Tibial nerve (tissue), 4 donors: ENCODE results near the gene PAPSS2.

Experiments
- CTCF ChIP-seq, 5 experiments: fragments of 200-600 bp in 3 of 5; fragments of 450-650 bp in 2 of 5; sonication (generic) in 3 of 5; IDR thresholded peaks; one replicate each; pipeline ENCODE4 v1.5.1; 2016 to 2019; ENCODE audit warnings: antibody characterized with exemption in 5 of 5, mild to moderate bottlenecking in 3 of 5, moderate library complexity in 2 of 5
- EP300 ChIP-seq, 2 donors: sonication (generic); formaldehyde crosslinking; IDR thresholded peaks; one replicate each; pipeline ENCODE4 v1.6.1; 2017; ENCODE audit warnings: antibody characterized with exemption in 2 of 2, mild to moderate bottlenecking in 1 of 2
- POLR2A ChIP-seq, 2 donors: fragments of 450-650 bp; IDR thresholded peaks; one replicate each; pipeline ENCODE4 v1.6.1; 2017; ENCODE audit warnings: antibody characterized with exemption in 2 of 2, mild to moderate bottlenecking in 2 of 2, moderate library complexity in 2 of 2

- TF ChIP-seq POLR2A (IDR thresholded peaks at IDR 0.05) (no peak), CTCF (IDR thresholded peaks at IDR 0.05) (no peak), EP300 (IDR thresholded peaks at IDR 0.05) (no peak)
Measured at GRCh38 chr10:87705339-87705738, 45.7 kb downstream of the PAPSS2 start.
